Activated CD4-positive, alpha-beta T cell treated with anti-CD3 and anti-CD28 coated beads, Interleukin-2, Interleukin-4, amounts not matched to agents 100 ng/mL and 50 ng/mL, durations not matched to agents 16 hours and 8 hours (primary cell): ENCODE data around the gene FGD5.

ENCODE experiments used
- DNase-seq: peaks from one replicate; pipeline ENCODE4 v3.0.0-alpha.2; 2020; ENCODE audit warnings: low spot score

The FGD5 gene

GRCh38 chr3:14827776-14828175, 9.0 kb downstream of the FGD5 start:
- DNase-seq, result no peak

DNA sequence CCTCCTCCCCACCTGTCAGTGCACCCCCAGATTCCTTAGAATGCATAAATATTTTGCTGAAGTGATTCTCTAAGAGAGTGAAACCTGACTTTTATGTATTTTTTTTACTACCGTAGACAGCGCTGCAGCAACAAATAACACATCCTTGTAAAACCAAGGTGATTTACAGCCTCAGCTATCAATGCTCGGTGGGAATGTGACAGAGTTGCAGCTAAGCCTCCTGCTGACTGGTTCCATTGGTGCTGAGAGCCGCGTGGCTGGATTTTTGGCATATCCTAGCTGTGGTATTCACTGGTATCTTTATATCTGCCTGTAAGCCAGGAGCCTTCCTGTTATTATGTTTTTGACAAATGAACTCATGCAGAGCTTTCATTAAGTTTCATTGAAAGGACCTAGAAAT, 11.0 kb downstream of the FGD5 start:
- no peak for DNase-seq

- DNase-seq, result no peak
Measured at GRCh38 chr3:14831916-14832450, 13.2 kb downstream of the FGD5 start.

DNA sequence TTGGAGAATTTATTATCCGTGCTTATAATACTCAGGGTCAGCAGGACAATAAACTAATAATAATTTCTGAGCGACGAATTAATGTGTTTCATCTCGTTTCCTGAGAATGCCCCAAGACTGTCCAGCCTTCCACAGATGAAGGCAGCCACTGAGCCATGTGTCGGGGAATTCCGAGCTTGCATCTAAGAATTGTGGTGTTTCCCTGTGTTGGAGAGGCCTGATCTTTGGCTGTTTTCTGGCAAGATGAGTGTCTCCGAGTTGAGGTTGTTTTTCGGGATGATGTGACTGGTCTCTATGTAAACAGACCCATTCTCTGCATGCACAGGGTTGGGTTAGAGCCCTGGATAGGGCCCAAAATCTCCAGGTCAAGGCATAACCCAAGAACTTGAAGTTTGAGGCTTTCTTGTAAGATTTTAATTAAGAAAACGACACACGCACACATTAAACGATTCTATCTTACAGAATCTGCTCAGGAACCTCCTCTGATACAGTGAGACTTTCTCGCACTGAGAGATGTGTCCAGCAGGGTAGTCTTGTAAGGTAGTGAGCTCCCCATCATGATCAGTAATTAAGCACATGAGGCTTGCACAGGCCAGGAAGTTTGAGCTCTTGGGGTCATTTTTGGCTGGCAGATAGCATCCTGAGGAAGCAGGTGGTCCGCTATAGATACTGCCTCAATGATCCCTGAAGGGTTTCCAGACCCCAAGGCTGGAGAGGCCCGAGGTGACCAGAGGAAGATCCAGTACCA, 14.4 kb downstream of the FGD5 start:
- no peak for DNase-seq

GRCh38 chr3:14834121-14834520, 15.4 kb downstream of the FGD5 start:
- DNase-seq, result no peak

GRCh38 chr3:14834807-14835466, 16.2 kb downstream of the FGD5 start:
- no peak for DNase-seq

- DNase-seq, result no peak
Measured at GRCh38 chr3:14836049-14836468, 17.3 kb downstream of the FGD5 start.

DNA sequence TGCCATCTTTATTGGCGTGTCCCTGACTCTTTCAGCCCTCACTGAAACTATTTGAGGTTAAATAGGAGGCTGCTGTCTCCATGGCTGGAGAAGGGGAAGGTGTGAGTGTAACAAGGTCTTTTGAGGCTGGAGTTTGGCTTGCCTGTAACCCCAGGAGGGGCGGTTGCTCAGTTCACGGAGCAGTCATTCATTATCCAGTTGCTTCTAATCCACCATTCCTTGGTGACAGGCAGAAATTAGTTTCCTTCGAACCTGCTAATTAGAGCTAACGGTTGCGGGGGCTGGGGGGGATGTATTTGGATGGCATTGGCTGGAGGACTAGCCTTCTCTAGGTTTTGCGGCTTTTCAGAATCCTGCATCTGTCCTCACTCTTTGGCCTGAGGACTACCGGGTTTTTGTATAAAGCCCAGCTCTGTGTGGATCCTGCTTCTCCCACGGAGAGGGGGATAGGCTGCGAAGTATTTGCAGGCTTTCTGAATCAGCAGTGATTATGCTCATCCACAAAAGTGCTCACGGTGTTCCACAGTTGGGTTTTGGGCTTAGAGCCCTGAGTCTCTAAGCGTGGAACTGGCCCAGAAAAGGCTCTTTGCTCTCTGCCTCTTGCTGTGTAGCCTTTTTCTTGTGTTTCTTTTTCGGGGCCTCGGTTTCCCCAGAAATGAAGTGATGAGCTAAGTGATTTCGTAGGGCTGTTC, 18.6 kb downstream of the FGD5 start:
- DNase-seq, result no peak

- no peak for DNase-seq
Measured at GRCh38 chr3:14837878-14838258, 19.1 kb downstream of the FGD5 start.

DNA sequence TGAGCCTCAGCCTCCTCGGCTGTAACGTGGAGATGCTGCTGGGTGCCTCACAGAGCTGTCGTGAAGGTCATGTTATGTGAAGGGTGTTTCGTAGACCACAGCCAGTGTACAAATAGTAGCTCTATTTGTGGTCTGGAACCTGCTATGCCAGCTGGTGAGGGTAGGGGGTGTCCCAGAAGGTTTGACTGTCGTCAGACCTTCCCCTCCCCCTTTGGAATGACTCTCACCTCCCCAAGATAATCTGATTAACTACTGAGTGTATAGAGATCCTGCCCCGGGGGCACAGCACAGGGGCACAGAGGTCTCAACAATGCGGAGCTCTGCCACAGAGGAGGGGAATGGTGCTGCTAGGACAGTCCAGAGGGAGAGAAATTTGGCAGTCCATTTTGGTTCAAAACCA, 20.5 kb downstream of the FGD5 start:
- DNase-seq, result no peak

DNA sequence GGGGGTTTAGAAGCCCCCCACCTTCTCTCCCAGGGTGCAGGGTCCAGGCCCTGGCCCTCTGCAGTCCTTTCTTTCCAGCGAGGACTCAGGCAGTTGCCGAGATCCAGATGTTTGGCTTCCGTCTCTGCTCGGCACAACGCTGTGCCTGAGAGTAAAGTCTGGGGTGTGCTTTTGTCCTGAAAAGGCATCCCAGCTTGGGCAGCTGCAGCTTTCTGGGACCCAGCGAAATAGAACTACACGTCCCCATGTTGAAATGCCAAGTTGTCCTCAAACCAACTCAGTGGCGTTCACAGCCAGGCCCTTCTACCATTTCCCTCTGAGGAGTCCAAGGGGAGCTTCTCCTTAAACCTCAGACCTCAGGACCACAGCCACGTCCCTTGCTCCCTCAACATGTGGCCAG, 23.1 kb downstream of the FGD5 start:
- no peak for DNase-seq

DNA sequence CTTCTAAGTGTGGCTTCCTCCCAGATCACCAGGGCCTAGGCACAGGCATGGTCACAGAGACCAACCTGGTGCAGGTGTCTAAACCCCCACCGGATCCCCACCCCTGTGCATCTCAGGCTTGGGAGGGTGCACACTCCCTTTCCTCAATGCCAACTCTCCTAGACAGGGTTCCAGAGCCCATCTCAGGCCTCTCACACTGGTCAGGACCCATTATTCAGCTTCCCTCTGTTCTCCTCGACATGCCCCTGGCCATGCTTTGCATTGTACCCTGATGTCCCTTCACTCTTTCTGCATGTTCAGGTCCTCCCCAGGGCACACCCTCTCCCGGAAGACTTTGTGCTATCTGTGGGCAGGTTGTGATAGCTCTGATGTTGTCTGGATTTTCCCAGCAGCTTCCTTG, 23.5 kb downstream of the FGD5 start:
- DNase-seq, result no peak

GRCh38 chr3:14843321-14843720, 24.6 kb downstream of the FGD5 start:
- no peak for DNase-seq

GRCh38 chr3:14844386-14845170, 25.8 kb downstream of the FGD5 start:
- no peak for DNase-seq

DNA sequence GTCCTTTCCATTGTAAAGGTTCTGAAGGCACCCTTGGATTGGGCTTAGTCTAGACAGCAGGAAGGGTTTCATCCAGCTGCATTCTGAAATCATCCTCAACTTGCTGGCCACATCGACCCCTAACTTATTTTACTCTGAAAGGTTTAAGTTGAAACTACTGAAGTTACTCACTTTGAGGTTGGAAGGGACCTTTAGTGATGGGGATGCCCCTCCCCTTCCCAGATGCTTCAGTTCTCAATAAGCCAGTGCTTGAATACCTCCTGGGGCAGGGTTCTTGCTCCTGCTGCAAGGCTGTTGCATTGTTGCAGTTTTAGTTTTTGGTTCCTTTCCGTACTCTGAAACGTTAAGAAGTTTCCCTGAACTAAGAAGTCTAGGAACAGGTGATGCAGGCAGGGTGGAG, 26.4 kb downstream of the FGD5 start:
- peak; percentile 3 for DNase-seq

DNA sequence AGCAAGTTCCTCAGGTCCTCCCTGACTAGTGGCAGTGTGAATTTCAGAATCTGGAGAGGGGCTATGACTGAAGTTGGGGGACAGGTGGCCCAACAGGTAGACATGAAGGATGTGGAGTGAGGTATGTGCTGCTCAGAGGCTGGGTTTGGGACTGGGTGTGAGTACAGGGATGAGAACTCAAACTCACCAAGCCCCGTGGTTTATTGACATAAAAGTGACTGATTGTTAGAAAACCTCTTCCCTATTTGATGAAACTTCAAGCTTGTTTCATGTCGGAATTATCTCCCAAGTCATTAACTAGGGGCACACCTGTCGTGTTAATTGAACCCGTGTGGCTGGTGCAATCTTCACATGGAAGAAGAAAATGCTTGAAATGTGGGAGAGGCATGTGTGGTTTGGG, 27.1 kb downstream of the FGD5 start:
- DNase-seq, result no peak

GRCh38 chr3:14846226-14846880, 27.6 kb downstream of the FGD5 start:
- no peak for DNase-seq

DNA sequence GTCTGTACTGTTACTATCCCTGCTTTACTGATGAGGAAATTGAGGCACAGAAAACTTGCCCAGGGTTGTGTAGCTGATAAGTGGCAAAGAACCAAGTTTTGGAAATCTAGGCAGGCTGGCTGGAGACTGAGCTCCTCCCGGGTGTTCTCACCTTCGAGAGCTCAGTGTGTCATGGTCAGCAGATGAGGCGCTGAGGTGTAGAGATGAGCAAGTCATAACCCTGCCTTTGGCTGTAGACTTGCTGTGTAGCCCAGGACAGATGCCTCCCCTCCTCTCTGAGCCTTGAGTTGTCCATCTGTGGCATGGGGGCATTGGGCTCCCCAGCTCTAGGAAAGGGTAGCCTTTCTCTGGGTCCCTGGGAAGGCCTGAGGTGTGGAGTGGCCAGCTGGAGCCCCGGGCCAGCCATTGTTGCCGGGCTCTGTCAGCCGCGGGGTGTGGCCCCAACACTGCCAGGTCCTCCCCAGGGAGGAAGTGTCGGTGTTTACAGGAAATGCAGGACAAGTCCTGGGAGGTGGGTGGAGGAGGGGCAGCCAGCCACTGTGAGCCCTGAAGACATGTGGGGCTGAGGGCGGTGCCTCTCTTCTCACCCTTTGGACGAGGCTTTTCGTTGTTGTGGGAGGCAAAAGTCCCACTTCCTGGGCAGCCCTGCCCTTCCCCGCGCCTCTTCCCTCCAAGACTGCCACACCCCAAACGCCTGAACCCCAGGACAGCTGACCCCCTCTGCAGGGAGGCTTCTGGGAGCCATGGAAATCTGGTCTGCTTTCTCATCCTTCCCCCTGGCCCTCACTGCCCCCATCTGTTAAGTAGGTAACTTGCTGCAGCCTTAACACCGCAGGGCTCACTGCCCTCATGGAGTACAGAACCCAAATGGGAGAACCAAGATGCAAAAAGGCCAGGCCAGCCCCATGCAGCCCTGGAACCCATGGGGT, 29.1 kb downstream of the FGD5 start:
- no peak for DNase-seq

DNA sequence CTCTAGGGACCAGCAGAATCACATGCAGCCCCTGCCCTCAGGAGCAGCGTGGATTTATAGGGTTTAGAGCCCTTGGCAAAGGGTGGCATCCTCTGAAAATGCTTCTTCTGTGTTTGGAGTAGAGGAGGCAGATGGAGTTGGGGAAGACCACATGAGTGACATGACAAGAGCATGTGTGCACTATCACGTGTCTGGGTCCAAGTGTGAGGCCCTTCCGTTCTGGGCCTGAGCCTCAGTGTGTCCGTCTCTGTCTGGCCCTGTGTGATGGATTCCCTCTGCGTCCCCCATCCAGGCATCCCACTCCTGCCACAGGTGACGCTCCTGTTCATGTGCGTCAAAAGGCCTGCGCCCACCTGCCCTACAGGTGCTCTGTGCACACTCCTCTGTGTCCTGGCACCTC, 30.1 kb downstream of the FGD5 start:
- DNase-seq, result no peak

GRCh38 chr3:14849638-14850230, 31.0 kb downstream of the FGD5 start:
- no peak for DNase-seq
